Esophagus muscularis mucosa (tissue), 4 donors: ENCODE measurements around the gene PKHD1. TPM values are rescaled to one million over a fixed set of nuclear protein-coding genes. Genes with fewer than 3 reads are reported as not detected.

Experiments
- DNase-seq: peaks from one replicate; pipeline ENCODE4 v3.0.0-alpha.2; 2017; ENCODE audit errors: extremely low spot score
- H3K27ac ChIP-seq, 4 donors: fragments of 200-600 bp; sonication (generic); replicated peaks in 1 of 4; 1 replicate in 3 of 4; 2 replicates in 1 of 4; pipeline ENCODE4 v1.5.1; 2016 to 2019; ENCODE audit warnings: mild to moderate bottlenecking in 1 of 4
- H3K27me3 ChIP-seq, 4 donors: fragments of 200-600 bp; sonication (generic); one replicate each; pipeline versions ENCODE4 v1.5.1 to v1.6.0; 2016 to 2019
- H3K36me3 ChIP-seq, 4 donors: fragments of 200-600 bp; sonication (generic); one replicate each; pipeline ENCODE4 v1.5.1; 2016 to 2019
- H3K4me1 ChIP-seq, 4 donors: fragments of 200-600 bp; sonication (generic); one replicate each; pipeline ENCODE4 v1.5.1; 2016 to 2019
- H3K4me3 ChIP-seq, 4 donors: fragments of 200-600 bp; sonication (generic); 1 replicate in 2 of 4; 2 replicates in 2 of 4; pipeline ENCODE4 v1.5.1; 2016 to 2019; ENCODE audit warnings: mild to moderate bottlenecking in 4 of 4, moderate library complexity in 1 of 4
- H3K9me3 ChIP-seq, 4 donors: fragments of 200-600 bp; sonication (generic); 1 replicate in 3 of 4; 2 replicates in 1 of 4; pipeline ENCODE4 v1.5.1; 2016 to 2019
- EP300 ChIP-seq: sonication (generic); formaldehyde crosslinking; IDR thresholded peaks from one replicate; pipeline ENCODE4 v1.6.1; 2017; ENCODE audit warnings: antibody characterized with exemption
- POLR2A ChIP-seq: fragments of 450-650 bp; IDR thresholded peaks from one replicate; pipeline ENCODE4 v1.6.1; 2017; ENCODE audit warnings: antibody characterized with exemption, moderate library complexity, mild to moderate bottlenecking, low read depth
- POLR2AphosphoS5 ChIP-seq, 2 donors: sonication (generic); formaldehyde crosslinking; IDR thresholded peaks; one replicate each; pipeline ENCODE4 v1.6.1; 2017; ENCODE audit warnings: antibody characterized with exemption in 2 of 2
- WGBS: methylation state at CpG from one replicate; pipeline ENCODE4 v1.1.5; 2018; 5-methylcytosine and 5-hydroxymethylcytosine counted together
- intact Hi-C: fragments of 100-400 bp; cut with DNase I; formaldehyde crosslinking; loops from one replicate; pipeline ENCODE4 v1.15.1; 2023
- total RNA-seq, 4 donors: library from RNA; depleted of rRNA; stranded (reverse); fragments of >200 nt; gene quantifications; one replicate each; pipeline versions ENCODE4 v1.1.0 to v1.2.1, GENCODE V29; 2016
- TF ChIP-seq, protein P1 (sequence below), 3 experiments: fragments of 200-600 bp in 2 of 3; fragments of 450-650 bp in 1 of 3; sonication (generic) in 2 of 3; IDR thresholded peaks; one replicate each; pipeline ENCODE4 v1.5.1; 2017 to 2019; ENCODE audit warnings: antibody characterized with exemption in 3 of 3, mild to moderate bottlenecking in 2 of 3, moderate library complexity in 1 of 3

The PKHD1 gene
- total RNA-seq, 4 donors from 2014 or later: under 0.01 TPM; not detected in 3

DNA sequence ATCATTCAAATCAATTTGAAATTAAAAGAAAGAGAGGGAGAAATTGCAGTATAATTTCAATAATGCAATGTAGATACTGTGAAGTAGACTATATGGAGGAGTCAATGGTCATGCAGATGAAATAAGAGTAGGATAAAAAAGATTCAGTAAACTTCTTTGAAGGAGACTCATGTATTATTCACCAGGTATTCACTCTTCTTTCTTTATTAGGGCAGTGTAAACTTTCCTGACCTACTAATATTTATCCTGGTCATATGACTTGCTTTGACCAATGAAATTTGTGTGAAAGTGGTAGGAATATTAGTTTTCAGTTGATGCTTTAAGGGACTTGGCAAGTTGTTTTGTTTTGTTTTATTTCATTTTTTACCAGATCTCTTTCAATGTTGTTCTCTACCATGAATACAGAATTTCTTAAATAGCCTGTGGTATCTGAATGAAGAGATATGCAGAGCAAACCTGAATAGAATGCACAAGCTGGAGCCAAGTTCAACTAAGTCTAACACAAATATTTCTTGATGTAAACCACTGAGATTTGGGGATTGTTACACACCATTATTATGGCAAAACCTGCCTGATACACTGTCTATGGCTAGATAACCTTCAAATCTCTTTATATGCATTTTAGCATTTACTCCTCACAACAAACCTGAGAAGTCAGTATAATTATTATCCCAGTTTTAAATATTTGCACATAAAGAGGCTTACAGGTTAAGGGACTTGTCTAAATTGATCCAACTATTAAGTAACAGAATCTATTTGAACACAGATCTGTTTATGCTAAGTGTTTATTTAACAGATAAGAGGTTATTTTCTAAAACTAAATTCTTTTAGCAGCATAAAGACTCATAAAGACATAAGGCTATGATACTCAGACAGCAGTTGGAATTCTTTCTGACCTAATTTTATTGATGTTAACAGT lies 311.2 kb downstream of the PKHD1 start:
- H3K4me1 ChIP-seq: no peaks in the 10 kb centered on the region
- no peak overlapping the region for H3K27ac ChIP-seq
- no peaks in the 10 kb centered on the region for H3K36me3 ChIP-seq
- no peak overlapping the region for H3K4me3 ChIP-seq
- H3K27me3 ChIP-seq: no peaks in the 10 kb centered on the region
- DNase-seq: no peak
- TF ChIP-seq POLR2A (no peak), POLR2AphosphoS5 (IDR thresholded peaks at IDR 0.05) (no peak), EP300 (no peak)
- TF ChIP-seq, protein P1, sequence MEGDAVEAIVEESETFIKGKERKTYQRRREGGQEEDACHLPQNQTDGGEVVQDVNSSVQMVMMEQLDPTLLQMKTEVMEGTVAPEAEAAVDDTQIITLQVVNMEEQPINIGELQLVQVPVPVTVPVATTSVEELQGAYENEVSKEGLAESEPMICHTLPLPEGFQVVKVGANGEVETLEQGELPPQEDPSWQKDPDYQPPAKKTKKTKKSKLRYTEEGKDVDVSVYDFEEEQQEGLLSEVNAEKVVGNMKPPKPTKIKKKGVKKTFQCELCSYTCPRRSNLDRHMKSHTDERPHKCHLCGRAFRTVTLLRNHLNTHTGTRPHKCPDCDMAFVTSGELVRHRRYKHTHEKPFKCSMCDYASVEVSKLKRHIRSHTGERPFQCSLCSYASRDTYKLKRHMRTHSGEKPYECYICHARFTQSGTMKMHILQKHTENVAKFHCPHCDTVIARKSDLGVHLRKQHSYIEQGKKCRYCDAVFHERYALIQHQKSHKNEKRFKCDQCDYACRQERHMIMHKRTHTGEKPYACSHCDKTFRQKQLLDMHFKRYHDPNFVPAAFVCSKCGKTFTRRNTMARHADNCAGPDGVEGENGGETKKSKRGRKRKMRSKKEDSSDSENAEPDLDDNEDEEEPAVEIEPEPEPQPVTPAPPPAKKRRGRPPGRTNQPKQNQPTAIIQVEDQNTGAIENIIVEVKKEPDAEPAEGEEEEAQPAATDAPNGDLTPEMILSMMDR (IDR thresholded peaks at IDR 0.05): no peak
- H3K9me3 ChIP-seq: no peaks in the 10 kb centered on the region
- intact Hi-C loops: no loop called here

DNA sequence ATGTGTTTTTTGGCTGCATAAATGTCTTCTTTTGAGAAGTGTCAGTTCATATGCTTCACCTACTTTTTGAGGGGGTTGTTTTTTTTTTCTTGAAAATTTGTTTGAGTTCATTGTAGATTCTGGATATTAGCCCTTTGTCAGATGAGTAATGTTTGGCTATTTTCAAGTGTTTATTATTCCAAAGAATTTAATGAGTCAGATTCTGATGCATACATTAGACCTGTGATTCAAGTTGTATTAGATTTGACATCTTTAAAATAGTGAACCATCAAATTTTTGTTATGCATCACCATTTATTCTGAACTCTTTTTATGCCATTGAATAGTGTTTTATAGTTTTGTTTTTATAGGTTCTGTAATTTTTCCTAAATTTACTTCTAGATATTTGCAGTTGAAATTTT lies 319.3 kb downstream of the PKHD1 start:
- Histone ChIP-seq H3K27me3 (no peaks in the 10 kb centered on the region), H3K9me3 (no peaks in the 10 kb centered on the region), H3K4me1 (no peaks in the 10 kb centered on the region), H3K27ac (no peak overlapping the region), H3K4me3 (no peak overlapping the region), H3K36me3 (no peaks in the 10 kb centered on the region)
- DNase-seq: no peak
- TF ChIP-seq, protein P1 (IDR thresholded peaks at IDR 0.05): no peak
- TF ChIP-seq EP300 (no peak), POLR2AphosphoS5 (IDR thresholded peaks at IDR 0.05) (no peak), POLR2A (no peak)
- intact Hi-C loops: no loop called here

DNA sequence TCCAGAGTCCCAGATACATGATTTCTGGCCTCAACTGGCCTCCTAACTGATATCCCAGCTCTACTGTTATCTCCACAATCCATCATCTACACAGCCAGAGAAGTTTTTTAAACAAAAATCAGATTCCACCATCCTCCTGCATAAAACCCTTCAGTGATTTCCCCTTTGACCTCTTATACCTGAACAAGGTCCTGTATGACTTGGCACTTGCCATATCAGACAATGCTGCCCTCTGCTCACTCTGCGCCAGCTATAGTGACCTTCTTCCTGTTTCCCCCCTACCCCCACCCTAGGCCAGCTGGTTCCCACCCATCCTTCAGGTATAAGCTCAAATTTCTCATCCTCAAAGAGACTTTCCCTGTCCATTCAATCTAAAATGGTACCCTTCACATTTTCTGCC lies 322.2 kb downstream of the PKHD1 start:
- no peaks in the 10 kb centered on the region for H3K36me3 ChIP-seq
- H3K4me3 ChIP-seq: no peak overlapping the region
- TF ChIP-seq, protein P1 (IDR thresholded peaks at IDR 0.05): no peak
- TF ChIP-seq POLR2AphosphoS5 (IDR thresholded peaks at IDR 0.05) (no peak), POLR2A (no peak), EP300 (no peak)
- H3K9me3 ChIP-seq: no peaks in the 10 kb centered on the region
- no peak overlapping the region for H3K27ac ChIP-seq
- 100% methylated on average over 1 of the region's 1 CpG for WGBS
- H3K27me3 ChIP-seq: no peaks in the 10 kb centered on the region
- no peaks in the 10 kb centered on the region for H3K4me1 ChIP-seq
- intact Hi-C loops: no loop called here
- DNase-seq: no peak

- TF ChIP-seq POLR2AphosphoS5 (IDR thresholded peaks at IDR 0.05) (no peak), POLR2A (no peak), EP300 (no peak)
- TF ChIP-seq, protein P1 (IDR thresholded peaks at IDR 0.05): no peak
- H3K4me1 ChIP-seq: no peaks in the 10 kb centered on the region
- H3K4me3 ChIP-seq: no peak overlapping the region
- no peaks in the 10 kb centered on the region for H3K27me3 ChIP-seq
- H3K9me3 ChIP-seq: no peaks in the 10 kb centered on the region
- no peak overlapping the region for H3K27ac ChIP-seq
- DNase-seq: no peak
- WGBS: 39% methylated on average over 6 of the region's 6 CpGs
- no peaks in the 10 kb centered on the region for H3K36me3 ChIP-seq
- intact Hi-C loops: no loop called here
Measured at GRCh38 chr6:51753635-51754034, 333.8 kb downstream of the PKHD1 start.

GRCh38 chr6:51743999-51744398 lies 343.4 kb downstream of the PKHD1 start:
- Histone ChIP-seq H3K4me1 (no peaks in the 10 kb centered on the region), H3K9me3 (no peaks in the 10 kb centered on the region), H3K27me3 (no peaks in the 10 kb centered on the region), H3K36me3 (no peaks in the 10 kb centered on the region), H3K27ac (no peak overlapping the region), H3K4me3 (no peak overlapping the region)
- TF ChIP-seq POLR2AphosphoS5 (IDR thresholded peaks at IDR 0.05) (no peak), EP300 (no peak), POLR2A (no peak)
- TF ChIP-seq, protein P1 (IDR thresholded peaks at IDR 0.05): no peak
- 82% methylated on average over 2 of the region's 2 CpGs for WGBS
- intact Hi-C loops: no loop called here
- no peak for DNase-seq
